Trophoblast cell (in vitro differentiated cells and primary cell): ENCODE measurements around the gene FAM131B.

Experiments
- DNase-seq, 2 donors: peaks; one replicate each; pipeline ENCODE4 v3.0.0-alpha.2; 2016
- H2AFZ ChIP-seq: 2 replicates; pipeline ENCODE4 v1.6.1; 2013; ENCODE audit warnings: low read length, moderate library complexity, mild to moderate bottlenecking; ENCODE audit not compliant: insufficient read depth, poor library complexity
- H2AK5ac ChIP-seq: 2 replicates; pipeline ENCODE4 v1.6.1; 2013; ENCODE audit warnings: mild to moderate bottlenecking, low read length
- H2BK120ac ChIP-seq: 2 replicates; pipeline ENCODE4 v1.6.1; 2013; ENCODE audit warnings: low read length, mild to moderate bottlenecking, moderate library complexity; ENCODE audit not compliant: insufficient read depth, poor library complexity
- H2BK12ac ChIP-seq: 2 replicates; pipeline ENCODE4 v1.6.1; 2013; ENCODE audit warnings: mild to moderate bottlenecking, low read length, moderate library complexity
- H2BK5ac ChIP-seq: 2 replicates; pipeline ENCODE4 v1.6.1; 2013; ENCODE audit warnings: low read length, low read depth, moderate library complexity, mild to moderate bottlenecking; ENCODE audit not compliant: poor library complexity
- H3K14ac ChIP-seq: 2 replicates; pipeline ENCODE4 v1.6.1; 2013; ENCODE audit warnings: mild to moderate bottlenecking, low read length
- H3K18ac ChIP-seq: 2 replicates; pipeline ENCODE4 v1.6.1; 2013; ENCODE audit warnings: mild to moderate bottlenecking, low read length
- H3K23ac ChIP-seq: 2 replicates; pipeline ENCODE4 v1.6.1; 2013; ENCODE audit warnings: low read length
- H3K27ac ChIP-seq: 2 replicates; pipeline ENCODE4 v1.5.1; 2013; ENCODE audit warnings: low read depth, mild to moderate bottlenecking, inconsistent platforms, low read length, moderate library complexity
- H3K27me3 ChIP-seq: 2 replicates; pipeline ENCODE4 v1.6.1; 2013; ENCODE audit warnings: inconsistent platforms, mild to moderate bottlenecking, low read length, moderate library complexity; ENCODE audit not compliant: insufficient read depth
- H3K36me3 ChIP-seq, 2 experiments: 1 replicate in 1 of 2; 2 replicates in 1 of 2; pipeline ENCODE4 v1.6.1; 2013; ENCODE audit warnings: low read length in 2 of 2, mild to moderate bottlenecking in 2 of 2, moderate library complexity in 1 of 2; ENCODE audit not compliant: insufficient read depth in 2 of 2, control insufficient read depth in 1 of 2
- H3K4ac ChIP-seq: 2 replicates; pipeline ENCODE4 v1.6.1; 2013; ENCODE audit warnings: low read depth, mild to moderate bottlenecking, low read length, moderate library complexity
- H3K4me1 ChIP-seq, 2 experiments: 1 replicate in 1 of 2; 2 replicates in 1 of 2; pipeline ENCODE4 v1.6.1; 2013; ENCODE audit warnings: low read length in 2 of 2, mild to moderate bottlenecking in 2 of 2, moderate library complexity in 1 of 2; ENCODE audit not compliant: insufficient read depth in 2 of 2, control insufficient read depth in 1 of 2
- H3K4me2 ChIP-seq: 2 replicates; pipeline ENCODE4 v1.6.1; 2013; ENCODE audit warnings: inconsistent platforms, mild to moderate bottlenecking, low read length, moderate library complexity
- H3K4me3 ChIP-seq: 2 replicates; pipeline ENCODE4 v1.5.1; 2013; ENCODE audit warnings: mild to moderate bottlenecking, low read depth, low read length, inconsistent platforms
- H3K79me1 ChIP-seq: one replicate; pipeline ENCODE4 v1.6.1; 2013; ENCODE audit warnings: low read length
- H3K79me2 ChIP-seq: 2 replicates; pipeline ENCODE4 v1.6.1; 2013; ENCODE audit warnings: low read length, mild to moderate bottlenecking; ENCODE audit not compliant: control insufficient read depth, insufficient read depth, poor library complexity
- H3K9ac ChIP-seq: 2 replicates; pipeline ENCODE4 v1.6.1; 2013; ENCODE audit warnings: mild to moderate bottlenecking, low read length
- H3K9me3 ChIP-seq: 2 replicates; pipeline ENCODE4 v1.6.1; 2013; ENCODE audit warnings: low read depth, mild to moderate bottlenecking, control low read depth, inconsistent platforms, low read length; ENCODE audit not compliant: insufficient read depth
- H4K12ac ChIP-seq: 2 replicates; pipeline ENCODE4 v1.6.1; 2013; ENCODE audit warnings: low read depth, mild to moderate bottlenecking, low read length, moderate library complexity
- H4K8ac ChIP-seq: 2 replicates; pipeline ENCODE4 v1.6.1; 2013; ENCODE audit warnings: low read depth, mild to moderate bottlenecking, low read length, moderate library complexity
- H4K91ac ChIP-seq: one replicate; pipeline ENCODE4 v1.6.1; 2013; ENCODE audit warnings: low read depth, mild to moderate bottlenecking, low read length, moderate library complexity
- WGBS: extraction: QIAGEN DNeasy Blood & Tissue Kit; methylation state at CpG from one replicate; pipeline ENCODE4 v1.1.7; 2013; ENCODE audit warnings: missing lambda C conversion rate; ENCODE audit not compliant: insufficient read length, insufficient coverage; ENCODE audit errors: extremely low coverage; 5-methylcytosine and 5-hydroxymethylcytosine counted together

Gene FAM131B

DNA sequence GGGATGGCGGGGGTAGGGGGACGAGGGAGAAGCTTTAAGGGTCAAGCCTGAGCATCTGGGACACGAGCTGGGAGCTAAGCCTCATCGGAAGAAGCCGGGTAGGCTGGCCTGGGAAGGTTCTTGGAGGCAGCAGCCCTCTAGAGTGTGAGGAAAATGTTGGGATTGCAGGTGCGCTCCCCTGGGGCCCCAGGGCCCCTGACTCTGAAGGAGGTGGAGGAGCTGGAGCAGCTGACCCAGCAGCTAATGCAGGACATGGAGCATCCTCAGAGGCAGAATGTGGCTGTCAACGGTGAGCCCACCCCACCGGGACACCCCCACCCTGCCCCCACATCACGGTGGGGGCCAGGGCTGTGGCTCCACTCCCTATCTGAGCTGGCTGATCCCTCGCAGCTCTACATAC, 25.5 kb upstream of the FAM131B start:
- no peak for DNase-seq
- H2AK5ac ChIP-seq, result no peak overlapping the region
- H3K23ac ChIP-seq, result no peak overlapping the region
- H2AFZ ChIP-seq, result no peak overlapping the region
- no CpG with 5 or more reads among the region's 10 CpGs for WGBS
- no peak overlapping the region for H2BK120ac ChIP-seq
- no peak overlapping the region for H3K27ac ChIP-seq
- H3K79me1 ChIP-seq, result peaks cover 3% of the 10 kb centered on the region
- H3K9me3 ChIP-seq, result peaks cover 3% of the 10 kb centered on the region
- H3K14ac ChIP-seq, result no peak overlapping the region
- peaks cover 18% of the 10 kb centered on the region for H3K79me2 ChIP-seq
- no peak overlapping the region for H4K91ac ChIP-seq
- peaks cover 80 to 88% of the 10 kb centered on the region in 2 experiments for H3K36me3 ChIP-seq
- no peak overlapping the region for H4K12ac ChIP-seq
- no peak overlapping the region for H3K4ac ChIP-seq
- H3K9ac ChIP-seq, result no peak overlapping the region
- no peak overlapping the region for H3K4me3 ChIP-seq
- H3K27me3 ChIP-seq, result no peaks in the 10 kb centered on the region
- H3K4me2 ChIP-seq, result no peak overlapping the region
- H2BK12ac ChIP-seq, result no peak overlapping the region
- no peak overlapping the region for H4K8ac ChIP-seq
- peaks cover 20 to 37% of the 10 kb centered on the region in 2 experiments for H3K4me1 ChIP-seq
- no peak overlapping the region for H3K18ac ChIP-seq
- H2BK5ac ChIP-seq, result no peak overlapping the region

DNA sequence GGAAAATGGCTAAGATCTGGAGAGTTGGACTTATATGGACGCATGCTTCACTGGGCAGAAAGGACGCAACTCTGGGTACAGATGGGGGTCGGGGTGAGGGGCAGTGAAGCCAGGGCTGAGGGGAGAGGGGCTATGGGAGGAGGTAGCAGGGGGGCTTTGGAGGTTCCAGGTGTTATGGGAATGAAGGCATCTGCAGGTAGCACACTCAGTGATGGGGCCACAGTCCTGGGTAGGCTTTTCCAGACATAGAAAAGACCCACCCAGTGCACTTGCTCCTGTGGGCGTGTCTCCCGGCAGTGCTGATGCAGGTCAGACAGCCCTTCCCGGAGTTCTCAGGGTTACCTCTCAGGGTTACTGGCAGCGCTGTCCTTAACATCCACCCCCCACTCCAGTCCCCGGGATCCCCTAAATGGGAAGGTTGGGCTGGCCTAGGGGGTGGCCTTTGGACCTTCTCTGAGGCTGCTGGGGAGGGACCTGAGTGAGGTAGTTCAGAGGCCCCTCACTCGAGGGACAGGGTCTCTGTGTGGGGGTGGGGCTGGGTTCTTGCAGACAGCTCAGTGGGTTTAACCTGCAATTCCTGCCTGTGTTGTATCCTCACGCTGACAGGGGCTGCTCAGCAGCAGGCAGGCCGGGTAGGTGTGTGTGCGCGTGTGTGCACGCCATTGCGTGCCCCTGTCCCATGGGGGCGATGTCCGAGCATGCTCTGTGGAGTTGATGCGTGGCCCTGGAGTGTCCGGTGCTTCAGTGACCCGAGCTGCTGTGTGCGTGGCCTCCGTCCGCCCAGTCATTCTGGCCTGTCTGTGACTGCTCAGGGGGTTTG, 24.9 kb upstream of the FAM131B start:
- Histone ChIP-seq H2BK5ac (no peak overlapping the region), H3K4me2 (no peak overlapping the region), H3K79me1 (peaks cover 10% of the 10 kb centered on the region), H3K36me3 (peaks cover 81 to 91% of the 10 kb centered on the region in 2 experiments), H4K12ac (no peak overlapping the region), H4K91ac (no peak overlapping the region), H2BK120ac (no peak overlapping the region), H3K9me3 (peaks cover 3% of the 10 kb centered on the region), H2BK12ac (no peak overlapping the region), H4K8ac (no peak overlapping the region), H3K27ac (no peak overlapping the region), H3K18ac (no peak overlapping the region), H3K27me3 (no peaks in the 10 kb centered on the region), H3K14ac (no peak overlapping the region), H3K79me2 (peaks cover 25% of the 10 kb centered on the region), H3K4ac (no peak overlapping the region), H3K4me1 (peaks cover 27 to 43% of the 10 kb centered on the region in 2 experiments), H3K23ac (no peak overlapping the region), H2AK5ac (no peak overlapping the region), H3K9ac (no peak overlapping the region), H3K4me3 (no peak overlapping the region), H2AFZ (no peak overlapping the region)
- DNase-seq, result no peak
- WGBS, result no CpG with 5 or more reads among the region's 23 CpGs

DNA sequence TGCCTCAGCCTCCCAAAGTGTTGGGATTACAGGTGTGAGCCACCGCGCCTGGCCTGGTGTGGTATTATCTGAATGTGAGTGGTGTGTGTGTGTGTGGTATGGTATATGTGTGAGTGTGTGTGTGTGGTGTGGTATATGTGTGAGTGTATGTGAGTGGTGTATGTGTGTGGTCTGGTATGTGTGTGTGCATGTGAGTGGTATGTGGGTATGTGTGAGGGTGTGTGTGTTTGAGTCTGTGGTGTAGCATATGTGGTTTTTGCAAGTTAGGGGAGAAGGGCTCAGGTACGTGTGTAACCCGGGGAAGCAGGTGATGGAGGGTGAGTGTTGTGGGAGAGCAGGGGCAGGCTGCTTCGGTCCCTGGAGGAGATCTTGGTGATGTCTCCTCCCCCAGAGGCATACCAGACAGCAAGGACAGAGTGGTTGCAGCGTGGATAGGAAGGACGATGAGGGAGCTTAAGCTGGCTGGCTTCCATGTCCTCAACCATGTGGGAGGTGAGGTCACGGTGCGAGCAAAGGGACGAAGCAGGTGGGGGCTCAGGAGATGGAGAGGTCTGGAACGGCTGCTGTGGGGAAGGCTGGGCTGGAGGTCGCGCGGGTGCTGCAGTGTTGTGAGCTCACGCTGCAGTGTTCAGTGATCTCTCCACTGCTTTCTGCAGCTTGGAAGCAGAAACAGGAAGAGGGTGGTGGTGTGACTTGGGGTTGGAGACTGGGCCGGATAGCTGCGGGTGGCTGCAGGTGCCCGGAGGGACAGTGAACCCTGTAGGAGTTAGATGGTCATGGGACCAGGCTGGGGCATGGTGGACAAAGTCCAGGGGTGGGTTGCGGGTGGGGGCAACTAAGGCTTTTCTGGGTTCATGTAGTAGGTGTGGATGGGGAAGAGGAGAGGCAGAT, 23.6 kb upstream of the FAM131B start:
- no peak overlapping the region for H2AK5ac ChIP-seq
- WGBS, result no CpG with 5 or more reads among the region's 19 CpGs
- H3K79me1 ChIP-seq, result peaks cover 21% of the 10 kb centered on the region

More for the DNA sequence above, 23.6 kb upstream of the FAM131B start:
- Histone ChIP-seq H4K8ac (no peak overlapping the region), H3K9me3 (peaks cover 3% of the 10 kb centered on the region), H4K12ac (no peak overlapping the region), H3K23ac (peak overlapping the region; percentile 27), H3K14ac (no peak overlapping the region), H3K4ac (peak overlapping the region; percentile 7), H2BK12ac (no peak overlapping the region), H3K4me3 (no peak overlapping the region), H3K36me3 (peaks cover 74 to 82% of the 10 kb centered on the region in 2 experiments), H2AFZ (no peak overlapping the region), H2BK5ac (no peak overlapping the region), H3K4me1 (peaks cover 27 to 34% of the 10 kb centered on the region in 2 experiments), H3K27ac (no peak overlapping the region), H3K9ac (no peak overlapping the region), H2BK120ac (no peak overlapping the region), H3K18ac (no peak overlapping the region), H3K27me3 (no peaks in the 10 kb centered on the region), H3K4me2 (peak overlapping the region; percentile 4), H4K91ac (no peak overlapping the region), H3K79me2 (peaks cover 36% of the 10 kb centered on the region)
- peak; percentile 11 to 33 for DNase-seq
